HG02840 (cell line): ENCODE measurements around the gene CASZ1.

Source experiments
- ATAC-seq: cut with Tn5 transposase; IDR thresholded peaks from one replicate; pipeline ENCODE4 v1.9.1; 2021; ENCODE audit warnings: mild to moderate bottlenecking, moderate library complexity, moderate number of reproducible peaks; ENCODE audit not compliant: unreplicated experiment, low FRiP score

CASZ1 gene

GRCh38 chr1:10759413-10760200, 36.8 kb downstream of the CASZ1 start:
- ATAC-seq: no peak

GRCh38 chr1:10756842-10757241, 39.6 kb downstream of the CASZ1 start:
- ATAC-seq: no peak

GRCh38 chr1:10755970-10756521, 40.4 kb downstream of the CASZ1 start:
- no peak for ATAC-seq

- ATAC-seq: no peak
These were observed 41.7 kb downstream of the CASZ1 start for GRCh38 chr1:10754568-10755329.

GRCh38 chr1:10753299-10753698, 43.1 kb downstream of the CASZ1 start:
- ATAC-seq: no peak

GRCh38 chr1:10751561-10752085, 44.8 kb downstream of the CASZ1 start:
- no peak for ATAC-seq

GRCh38 chr1:10751160-10751559, 45.3 kb downstream of the CASZ1 start:
- ATAC-seq: no peak

GRCh38 chr1:10745886-10746455, 50.5 kb downstream of the CASZ1 start:
- ATAC-seq: no peak

GRCh38 chr1:10745383-10745782, 51.1 kb downstream of the CASZ1 start:
- no peak for ATAC-seq

GRCh38 chr1:10744654-10745238, 51.7 kb downstream of the CASZ1 start:
- ATAC-seq: no peak

- ATAC-seq: no peak
These were observed 52.4 kb downstream of the CASZ1 start for GRCh38 chr1:10744029-10744428.

GRCh38 chr1:10741696-10742095, 54.8 kb downstream of the CASZ1 start:
- no peak for ATAC-seq

- no peak for ATAC-seq
These were observed 56.3 kb downstream of the CASZ1 start for GRCh38 chr1:10740123-10740522.

GRCh38 chr1:10739589-10739988, 56.9 kb downstream of the CASZ1 start:
- no peak for ATAC-seq

- no peak for ATAC-seq
These were observed 58.1 kb downstream of the CASZ1 start for GRCh38 chr1:10738061-10739058.

- ATAC-seq: no peak
These were observed 58.8 kb downstream of the CASZ1 start for GRCh38 chr1:10737651-10738050.

GRCh38 chr1:10736634-10737586, 59.5 kb downstream of the CASZ1 start:
- no peak for ATAC-seq

- no peak for ATAC-seq
These were observed 60.7 kb downstream of the CASZ1 start for GRCh38 chr1:10735563-10736305.
